ENCODE data around the gene CACNG4.
A peak's percentile ranks its signal among the peaks of the same experiment; 100 is the strongest.

CACNG4 gene

GRCh38 chr17:67067571-67068482 lies 103.3 kb downstream of the CACNG4 start:
- DNase-seq, result no peak

- peak; percentile 21 for DNase-seq
These were observed 104.5 kb downstream of the CACNG4 start for GRCh38 chr17:67068999-67069398.

- DNase-seq, result no peak
These were observed 105.2 kb downstream of the CACNG4 start for GRCh38 chr17:67069603-67070136.

GRCh38 chr17:67071595-67071994 lies 107.1 kb downstream of the CACNG4 start:
- no peak for DNase-seq

- DNase-seq, result no peak
These were observed 108.4 kb downstream of the CACNG4 start for GRCh38 chr17:67072885-67073284.

GRCh38 chr17:67074781-67075180 lies 110.3 kb downstream of the CACNG4 start:
- DNase-seq, result no peak

- DNase-seq, result no peak
These were observed 111.8 kb downstream of the CACNG4 start for GRCh38 chr17:67076290-67076689.

GRCh38 chr17:67078292-67078691 lies 113.8 kb downstream of the CACNG4 start:
- DNase-seq, result no peak

GRCh38 chr17:67079491-67079890 lies 115.0 kb downstream of the CACNG4 start:
- DNase-seq, result no peak

GRCh38 chr17:67080804-67081203 lies 116.3 kb downstream of the CACNG4 start:
- no peak for DNase-seq

- DNase-seq, result no peak
These were observed 117.6 kb downstream of the CACNG4 start for GRCh38 chr17:67082107-67082506.
